Measurements from ENCODE around the gene ROBO2.

DNA sequence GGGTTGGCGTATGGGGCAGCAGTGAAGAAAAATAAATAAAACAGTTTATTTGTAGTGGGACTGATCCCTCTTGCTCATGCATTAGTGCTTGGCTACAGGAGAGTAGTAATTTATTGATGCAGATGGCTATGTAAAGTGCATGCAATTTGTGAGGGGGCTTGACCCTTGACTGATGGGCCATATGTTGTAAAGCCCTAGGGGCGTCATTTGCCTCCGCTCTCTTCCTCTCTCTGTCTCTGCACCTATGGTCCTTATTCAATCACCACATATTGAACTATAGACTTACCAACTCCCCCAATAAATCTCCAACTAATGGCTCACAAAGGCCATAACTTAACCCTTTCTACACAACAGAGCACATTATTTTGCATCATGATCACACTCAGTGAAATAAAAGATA is 227.7 kb downstream of the ROBO2 start:
- TF ChIP-seq, protein P1, sequence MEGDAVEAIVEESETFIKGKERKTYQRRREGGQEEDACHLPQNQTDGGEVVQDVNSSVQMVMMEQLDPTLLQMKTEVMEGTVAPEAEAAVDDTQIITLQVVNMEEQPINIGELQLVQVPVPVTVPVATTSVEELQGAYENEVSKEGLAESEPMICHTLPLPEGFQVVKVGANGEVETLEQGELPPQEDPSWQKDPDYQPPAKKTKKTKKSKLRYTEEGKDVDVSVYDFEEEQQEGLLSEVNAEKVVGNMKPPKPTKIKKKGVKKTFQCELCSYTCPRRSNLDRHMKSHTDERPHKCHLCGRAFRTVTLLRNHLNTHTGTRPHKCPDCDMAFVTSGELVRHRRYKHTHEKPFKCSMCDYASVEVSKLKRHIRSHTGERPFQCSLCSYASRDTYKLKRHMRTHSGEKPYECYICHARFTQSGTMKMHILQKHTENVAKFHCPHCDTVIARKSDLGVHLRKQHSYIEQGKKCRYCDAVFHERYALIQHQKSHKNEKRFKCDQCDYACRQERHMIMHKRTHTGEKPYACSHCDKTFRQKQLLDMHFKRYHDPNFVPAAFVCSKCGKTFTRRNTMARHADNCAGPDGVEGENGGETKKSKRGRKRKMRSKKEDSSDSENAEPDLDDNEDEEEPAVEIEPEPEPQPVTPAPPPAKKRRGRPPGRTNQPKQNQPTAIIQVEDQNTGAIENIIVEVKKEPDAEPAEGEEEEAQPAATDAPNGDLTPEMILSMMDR (IDR thresholded peaks at IDR 0.05; ENCODE audit: poor library complexity, severe bottlenecking) = no peak
- no peak for TF ChIP-seq SMC3 (conservative IDR thresholded peaks at IDR 0.05; ENCODE audit: poor library complexity)
